ENCODE results near the gene TFDP1. TPM values are rescaled to one million over a fixed set of nuclear protein-coding genes. Genes with fewer than 3 reads are reported as not detected.

The TFDP1 gene
- polyA plus RNA-seq, 1 of the 3 experiments (the other 2 are of a cell fraction), result 76.7 TPM

DNA sequence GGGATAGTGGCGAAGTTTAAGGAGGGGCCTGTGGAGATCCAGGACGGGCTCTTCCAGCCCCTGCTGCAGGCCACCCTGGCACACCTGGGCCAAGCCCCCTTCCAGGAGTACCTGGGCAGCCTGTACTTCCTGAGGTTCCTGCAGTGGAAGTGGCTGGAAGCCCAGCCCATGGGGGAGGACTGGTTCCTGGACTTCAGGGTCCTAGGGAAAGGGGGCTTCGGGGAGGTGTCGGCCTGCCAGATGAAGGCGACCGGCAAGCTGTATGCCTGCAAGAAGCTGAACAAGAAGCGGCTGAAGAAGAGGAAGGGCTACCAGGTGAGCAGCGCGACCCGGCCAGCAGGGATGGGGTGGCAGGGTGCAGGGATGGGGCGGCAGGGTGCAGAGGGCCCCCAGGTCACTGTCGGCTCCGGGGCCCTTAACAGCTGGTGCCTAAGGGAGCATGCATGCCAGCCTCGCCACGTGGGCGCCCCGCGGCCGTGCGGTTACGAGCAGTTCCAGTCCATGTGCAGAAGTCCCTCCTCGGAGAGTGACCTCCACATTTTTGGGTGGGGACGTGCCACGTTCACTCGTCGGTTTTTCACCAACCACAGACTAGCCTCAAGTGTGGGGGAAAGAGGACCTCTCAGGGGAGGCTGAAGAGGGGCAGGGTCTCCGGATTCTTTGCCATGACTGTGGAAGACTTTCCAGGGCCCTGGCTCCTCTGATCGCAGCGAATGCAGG lies 83.4 kb downstream of the TFDP1 start (continued):
- TF ChIP-seq TAF1 (IDR thresholded peaks at IDR 0.05; ENCODE audit: borderline replicate concordance, low read depth, low read length), result no peak
- TF ChIP-seq EP300 (IDR thresholded peaks at IDR 0.05; ENCODE audit: borderline replicate concordance in 1 of 2, low read depth in 1 of 2, low read length in 1 of 2), result no peak
- TF ChIP-seq FOXJ3 (CRISPR knock-in tag; IDR thresholded peaks at IDR 0.05), result no peak

DNA sequence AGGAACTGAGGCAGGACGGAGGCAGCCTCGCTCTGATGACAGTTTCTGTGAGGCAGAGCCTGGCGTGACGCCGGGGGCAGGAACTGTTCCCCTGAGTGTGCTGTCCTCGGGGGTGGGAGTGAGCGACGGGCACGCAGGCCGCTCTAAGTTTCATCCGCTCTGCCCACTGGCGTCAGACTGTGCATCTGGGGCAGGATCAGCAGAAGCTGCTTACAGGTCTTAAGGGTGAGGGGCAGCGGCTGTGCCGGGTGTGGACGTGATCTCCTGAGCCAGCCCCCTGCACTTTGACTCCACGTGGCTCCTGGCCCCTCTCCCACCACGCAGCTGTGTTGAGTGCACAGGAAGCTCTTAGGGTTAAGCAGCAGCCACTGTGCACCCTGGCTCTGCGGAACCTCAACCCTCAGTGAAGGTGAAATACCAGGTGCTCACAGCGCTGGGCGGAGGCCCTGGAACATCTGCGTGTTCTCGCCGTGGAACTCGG lies 84.0 kb downstream of the TFDP1 start:
- Histone ChIP-seq H3K27ac (ENCODE audit: low read depth in 2 of 2, low read length in 1 of 2) (no peak overlapping the region), H3K4me1 (ENCODE audit: control insufficient read depth in 1 of 2, insufficient read depth in 2 of 2, low read depth in 1 of 2, low read length in 1 of 2) (no peaks in the 10 kb centered on the region; a peak in 1 of 4 replicates), H3K4me3 (ENCODE audit: low read depth in 2 of 2, low read length in 1 of 2) (no peak overlapping the region), H3K9ac (no peak overlapping the region), H3F3A (replicated peaks; ENCODE audit: insufficient read depth) (peaks cover 11% of the 10 kb centered on the region), H2AFZ (ENCODE audit: low read depth) (no peak overlapping the region), H3K4me2 (no peak overlapping the region), H3K9me3 (no peaks in the 10 kb centered on the region), H4K20me1 (ENCODE audit: insufficient read depth) (no peaks in the 10 kb centered on the region), H3K36me3 (replicated peaks in 1 of 2; ENCODE audit: control insufficient read depth in 1 of 2, insufficient read depth in 2 of 2, low read length in 1 of 2) (no peaks in the 10 kb centered on the region), H3K27me3 (ENCODE audit: insufficient read depth) (no peaks in the 10 kb centered on the region), H3K9me2 (no peaks in the 10 kb centered on the region), H3K79me2 (ENCODE audit: insufficient read depth) (no peaks in the 10 kb centered on the region)
- CTCF ChIA-PET, result interaction anchor here (1.2 kb wide), 1 partner anchor 56 kb away, joined by 7 read pairs; no protein-coding TSS in a partner anchor
- TF ChIP-seq, protein P1, sequence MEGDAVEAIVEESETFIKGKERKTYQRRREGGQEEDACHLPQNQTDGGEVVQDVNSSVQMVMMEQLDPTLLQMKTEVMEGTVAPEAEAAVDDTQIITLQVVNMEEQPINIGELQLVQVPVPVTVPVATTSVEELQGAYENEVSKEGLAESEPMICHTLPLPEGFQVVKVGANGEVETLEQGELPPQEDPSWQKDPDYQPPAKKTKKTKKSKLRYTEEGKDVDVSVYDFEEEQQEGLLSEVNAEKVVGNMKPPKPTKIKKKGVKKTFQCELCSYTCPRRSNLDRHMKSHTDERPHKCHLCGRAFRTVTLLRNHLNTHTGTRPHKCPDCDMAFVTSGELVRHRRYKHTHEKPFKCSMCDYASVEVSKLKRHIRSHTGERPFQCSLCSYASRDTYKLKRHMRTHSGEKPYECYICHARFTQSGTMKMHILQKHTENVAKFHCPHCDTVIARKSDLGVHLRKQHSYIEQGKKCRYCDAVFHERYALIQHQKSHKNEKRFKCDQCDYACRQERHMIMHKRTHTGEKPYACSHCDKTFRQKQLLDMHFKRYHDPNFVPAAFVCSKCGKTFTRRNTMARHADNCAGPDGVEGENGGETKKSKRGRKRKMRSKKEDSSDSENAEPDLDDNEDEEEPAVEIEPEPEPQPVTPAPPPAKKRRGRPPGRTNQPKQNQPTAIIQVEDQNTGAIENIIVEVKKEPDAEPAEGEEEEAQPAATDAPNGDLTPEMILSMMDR (IDR thresholded peaks at IDR 0.05), result no peak
- DNase-seq, result no peak
- 78% methylated on average over 10 of the region's 24 CpGs for WGBS (ENCODE audit: low lambda C conversion rate)
- POLR2A ChIA-PET, result no interaction called here

DNA sequence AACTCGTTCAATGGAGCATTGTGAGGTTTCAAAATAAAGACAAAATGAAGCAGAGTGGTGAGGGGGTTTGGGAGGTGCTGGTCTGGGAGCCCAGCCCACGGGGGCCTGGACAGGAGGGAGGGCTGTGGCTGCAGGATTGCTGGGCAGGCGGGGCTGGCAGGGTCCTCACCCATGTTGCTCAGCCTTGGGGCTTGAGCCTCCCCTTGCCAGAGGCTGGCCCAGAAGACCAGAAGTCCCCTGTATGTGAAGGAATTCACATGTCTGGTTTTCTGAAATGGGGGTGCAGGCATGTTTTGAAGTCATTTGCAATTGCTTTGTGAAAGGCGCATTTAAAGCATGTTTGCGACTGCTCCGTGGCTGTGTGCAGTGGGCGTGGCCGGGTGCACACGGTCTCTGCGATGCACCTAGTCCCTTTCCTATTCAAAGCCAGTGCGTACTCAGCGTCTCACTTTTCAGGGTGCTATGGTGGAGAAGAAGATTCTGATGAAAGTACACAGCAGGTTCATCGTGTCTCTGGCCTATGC lies 84.7 kb downstream of the TFDP1 start:
- no peak for DNase-seq
- H3K9ac ChIP-seq, result no peak overlapping the region
- ChIA-PET CTCF (interaction anchor here (1.2 kb wide), 1 partner anchor 55 kb away, joined by 7 read pairs; no protein-coding TSS in a partner anchor), POLR2A (no interaction called here)
- no peak overlapping the region for H3K4me3 ChIP-seq (ENCODE audit: low read depth in 2 of 2, low read length in 1 of 2)
- H3K4me1 ChIP-seq (ENCODE audit: control insufficient read depth in 1 of 2, insufficient read depth in 2 of 2, low read depth in 1 of 2, low read length in 1 of 2), result no peaks in the 10 kb centered on the region; a peak in 1 of 4 replicates
- H3K36me3 ChIP-seq (replicated peaks in 1 of 2; ENCODE audit: control insufficient read depth in 1 of 2, insufficient read depth in 2 of 2, low read length in 1 of 2), result no peaks in the 10 kb centered on the region
- WGBS (ENCODE audit: low lambda C conversion rate), result 57% methylated on average over 11 of the region's 13 CpGs
- no peaks in the 10 kb centered on the region for H3K9me3 ChIP-seq
- H3K79me2 ChIP-seq (ENCODE audit: insufficient read depth), result no peaks in the 10 kb centered on the region
- H3K27ac ChIP-seq (ENCODE audit: low read depth in 2 of 2, low read length in 1 of 2), result no peak overlapping the region
- TF ChIP-seq NRF1 (IDR thresholded peaks at IDR 0.05; ENCODE audit: low read depth, low read length), result no peak
- no peak for TF ChIP-seq RXRA (IDR thresholded peaks at IDR 0.05; ENCODE audit: borderline replicate concordance, low read depth)
- TF ChIP-seq YY1 (IDR thresholded peaks at IDR 0.05; ENCODE audit: low read depth), result no peak
- TF ChIP-seq GABPA (IDR thresholded peaks at IDR 0.05; ENCODE audit: low read depth), result no peak
- H3F3A ChIP-seq (replicated peaks; ENCODE audit: insufficient read depth), result peaks cover 11% of the 10 kb centered on the region
- no peak overlapping the region for H2AFZ ChIP-seq (ENCODE audit: low read depth)
- H3K9me2 ChIP-seq, result no peaks in the 10 kb centered on the region
- no peaks in the 10 kb centered on the region for H3K27me3 ChIP-seq (ENCODE audit: insufficient read depth)
- no peak overlapping the region for H3K4me2 ChIP-seq
- H4K20me1 ChIP-seq (ENCODE audit: insufficient read depth), result no peaks in the 10 kb centered on the region

All from SK-N-SH (cell line).